KMS-11 (cell line): Measurements from ENCODE around the gene ERAS.

Experiments
- H2AFZ ChIP-seq: fragments of 200-600 bp; sonication (generic); 2 replicates; pipeline ENCODE4 v1.6.1; 2016; ENCODE audit warnings: antibody characterized with exemption, mixed run types, low read depth
- H3K27ac ChIP-seq: fragments of 200-600 bp; sonication (generic); 2 replicates; pipeline ENCODE4 v1.6.1; 2016; ENCODE audit warnings: mild to moderate bottlenecking, mixed run types
- H3K27me3 ChIP-seq: fragments of 200-600 bp; sonication (generic); 2 replicates; pipeline ENCODE4 v1.6.1; 2017; ENCODE audit warnings: mild to moderate bottlenecking, low read depth, mixed run types, moderate library complexity; ENCODE audit not compliant: insufficient read depth
- H3K36me3 ChIP-seq: fragments of 200-600 bp; sonication (generic); 2 replicates; pipeline ENCODE4 v1.6.1; 2017; ENCODE audit warnings: mild to moderate bottlenecking, mixed run types; ENCODE audit not compliant: insufficient read depth
- H3K4me1 ChIP-seq: fragments of 200-600 bp; sonication (generic); 2 replicates; pipeline ENCODE4 v1.6.1; 2016; ENCODE audit warnings: mild to moderate bottlenecking, low read depth, mixed run types; ENCODE audit not compliant: poor library complexity, severe bottlenecking
- H3K4me2 ChIP-seq: fragments of 200-600 bp; sonication (generic); 2 replicates; pipeline ENCODE4 v1.7.0; 2016; ENCODE audit warnings: mild to moderate bottlenecking, mixed run types
- H3K4me3 ChIP-seq: fragments of 200-600 bp; sonication (generic); IDR thresholded peaks from 2 replicates; pipeline ENCODE4 v1.6.1; 2017; ENCODE audit warnings: low read depth, low read length, mixed read lengths; ENCODE audit not compliant: insufficient read depth
- H3K79me2 ChIP-seq: fragments of 200-600 bp; sonication (generic); 2 replicates; pipeline ENCODE4 v1.6.1; 2016; ENCODE audit warnings: low read depth, mixed run types; ENCODE audit not compliant: insufficient read depth
- H3K9ac ChIP-seq: fragments of 200-600 bp; sonication (generic); 2 replicates; pipeline ENCODE4 v1.6.1; 2016; ENCODE audit warnings: mild to moderate bottlenecking, mixed run types
- H4K20me1 ChIP-seq: fragments of 200-600 bp; sonication (generic); 2 replicates; pipeline ENCODE4 v1.6.1; 2016; ENCODE audit warnings: mild to moderate bottlenecking, mixed run types; ENCODE audit not compliant: insufficient read depth
- TF ChIP-seq, protein P1 (sequence below): fragments of 200-600 bp; sonication (generic); conservative IDR thresholded peaks from 2 replicates; pipeline ENCODE4 v1.6.1; 2017; ENCODE audit warnings: low read depth, mild to moderate bottlenecking, antibody characterized with exemption, low read length, moderate library complexity, mixed read lengths

Gene ERAS

DNA sequence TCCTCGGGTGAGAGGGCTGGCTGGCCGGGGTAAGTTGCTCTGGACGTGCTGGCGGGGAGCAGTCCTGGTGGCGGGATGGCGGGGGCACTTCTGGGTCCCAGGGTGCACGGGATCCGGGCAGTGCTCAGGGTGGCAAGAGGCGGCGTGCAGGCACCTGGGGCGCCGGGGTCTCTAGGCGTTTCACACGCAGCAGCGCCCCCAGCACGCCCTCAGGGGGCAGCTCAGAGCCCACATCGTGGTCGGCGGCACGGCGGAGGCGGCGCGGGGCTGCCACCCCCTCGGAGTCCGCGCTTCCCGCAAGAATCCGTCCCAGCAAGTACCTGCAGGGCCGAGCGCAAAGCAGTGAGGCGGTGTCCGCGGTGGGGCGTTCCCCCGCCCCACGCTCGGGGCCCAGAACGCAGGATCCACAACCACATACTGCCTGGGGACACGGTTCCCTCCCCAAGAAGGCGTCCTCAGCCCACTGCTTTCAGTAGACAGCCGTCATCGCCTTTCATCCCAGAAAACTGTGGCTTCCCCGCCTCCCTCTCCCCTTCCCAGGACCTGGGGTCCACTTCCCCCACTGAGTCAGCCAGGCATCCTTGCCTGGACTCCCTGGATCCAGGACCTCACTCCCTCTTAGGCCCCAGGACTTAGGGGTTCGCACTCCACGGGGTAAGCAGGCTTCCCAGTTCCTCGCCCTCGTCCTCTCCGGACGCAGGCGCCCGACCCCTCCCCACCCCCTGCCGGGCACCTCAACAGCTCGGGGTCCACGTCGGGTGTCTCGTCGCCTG is 5.0 kb downstream of the ERAS start:
- no peak overlapping the region for H3K4me2 ChIP-seq
- no peaks in the 10 kb centered on the region for H4K20me1 ChIP-seq
- TF ChIP-seq, protein P1, sequence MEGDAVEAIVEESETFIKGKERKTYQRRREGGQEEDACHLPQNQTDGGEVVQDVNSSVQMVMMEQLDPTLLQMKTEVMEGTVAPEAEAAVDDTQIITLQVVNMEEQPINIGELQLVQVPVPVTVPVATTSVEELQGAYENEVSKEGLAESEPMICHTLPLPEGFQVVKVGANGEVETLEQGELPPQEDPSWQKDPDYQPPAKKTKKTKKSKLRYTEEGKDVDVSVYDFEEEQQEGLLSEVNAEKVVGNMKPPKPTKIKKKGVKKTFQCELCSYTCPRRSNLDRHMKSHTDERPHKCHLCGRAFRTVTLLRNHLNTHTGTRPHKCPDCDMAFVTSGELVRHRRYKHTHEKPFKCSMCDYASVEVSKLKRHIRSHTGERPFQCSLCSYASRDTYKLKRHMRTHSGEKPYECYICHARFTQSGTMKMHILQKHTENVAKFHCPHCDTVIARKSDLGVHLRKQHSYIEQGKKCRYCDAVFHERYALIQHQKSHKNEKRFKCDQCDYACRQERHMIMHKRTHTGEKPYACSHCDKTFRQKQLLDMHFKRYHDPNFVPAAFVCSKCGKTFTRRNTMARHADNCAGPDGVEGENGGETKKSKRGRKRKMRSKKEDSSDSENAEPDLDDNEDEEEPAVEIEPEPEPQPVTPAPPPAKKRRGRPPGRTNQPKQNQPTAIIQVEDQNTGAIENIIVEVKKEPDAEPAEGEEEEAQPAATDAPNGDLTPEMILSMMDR: no peak

GRCh38 chrX:48831909-48832291 is 5.6 kb downstream of the ERAS start:
- H4K20me1 ChIP-seq: no peaks in the 10 kb centered on the region
- H3K9ac ChIP-seq: no peak overlapping the region
- H3K4me3 ChIP-seq: no peak overlapping the region
- H3K4me2 ChIP-seq: no peak overlapping the region
- no peak overlapping the region for H2AFZ ChIP-seq
- no peaks in the 10 kb centered on the region for H3K79me2 ChIP-seq
- H3K27ac ChIP-seq: no peak overlapping the region
- no peaks in the 10 kb centered on the region for H3K27me3 ChIP-seq
- H3K36me3 ChIP-seq: no peaks in the 10 kb centered on the region
- H3K4me1 ChIP-seq: no peaks in the 10 kb centered on the region
- TF ChIP-seq, protein P1: no peak

More for the DNA sequence above, 5.0 kb downstream of the ERAS start:
- Histone ChIP-seq H3K4me1 (no peaks in the 10 kb centered on the region), H3K27ac (no peak overlapping the region), H3K4me3 (no peak overlapping the region), H2AFZ (no peak overlapping the region), H3K27me3 (no peaks in the 10 kb centered on the region), H3K36me3 (no peaks in the 10 kb centered on the region), H3K79me2 (no peaks in the 10 kb centered on the region), H3K9ac (no peak overlapping the region)

- Histone ChIP-seq H4K20me1 (no peaks in the 10 kb centered on the region), H3K4me1 (no peaks in the 10 kb centered on the region), H3K9ac (no peak overlapping the region), H3K36me3 (no peaks in the 10 kb centered on the region), H2AFZ (no peak overlapping the region), H3K27me3 (no peaks in the 10 kb centered on the region), H3K27ac (no peak overlapping the region), H3K79me2 (no peaks in the 10 kb centered on the region), H3K4me2 (peak overlapping the region; percentile 42; the same call in 1 of the 2 replicates), H3K4me3 (no peak overlapping the region)
- TF ChIP-seq, protein P1: no peak
Observed at GRCh38 chrX:48833542-48834138, 7.3 kb downstream of the ERAS start.

- H2AFZ ChIP-seq: peak overlapping the region; percentile 82
- peak overlapping the region; percentile 42 for H3K4me2 ChIP-seq
- H3K4me3 ChIP-seq: no peak overlapping the region
- no peaks in the 10 kb centered on the region for H3K79me2 ChIP-seq
- H4K20me1 ChIP-seq: no peaks in the 10 kb centered on the region
- no peaks in the 10 kb centered on the region for H3K27me3 ChIP-seq
- no peaks in the 10 kb centered on the region for H3K4me1 ChIP-seq
- no peaks in the 10 kb centered on the region for H3K36me3 ChIP-seq
- no peak overlapping the region; the same call in 1 of the 2 replicates for H3K9ac ChIP-seq
- H3K27ac ChIP-seq: no peak overlapping the region
- TF ChIP-seq, protein P1: no peak
Observed at GRCh38 chrX:48834383-48834709, 8.0 kb downstream of the ERAS start.
